SK-N-MC (cell line): ENCODE measurements around the gene POTEI.
"Not testable (repeated sequence)": the region's sequence is repeated elsewhere in the genome, so short reads cannot be mapped to it uniquely, and the experiment has no call there.

Experiments used
- DNase-seq: peaks from one replicate; pipeline ENCODE4 v3.0.0-alpha.2; 2011; ENCODE audit warnings: low read depth, low spot score
- H3K27ac ChIP-seq: fragments of 200-600 bp; sonication (generic); 2 replicates; pipeline ENCODE4 v1.5.1; 2016; ENCODE audit warnings: mixed run types
- H3K36me3 ChIP-seq: fragments of 200-600 bp; sonication (generic); 2 replicates; pipeline ENCODE4 v1.6.1; 2017; ENCODE audit warnings: antibody characterized with exemption, low read length, mixed read lengths; ENCODE audit not compliant: insufficient read depth
- H3K4me3 ChIP-seq: fragments of 200-600 bp; sonication (generic); 2 replicates; pipeline ENCODE4 v1.5.1; 2016
- H3K9ac ChIP-seq: fragments of 200-600 bp; sonication (generic); 2 replicates; pipeline ENCODE4 v1.8.0; 2017; ENCODE audit warnings: mixed run types, mixed read lengths; ENCODE audit not compliant: insufficient read length
- H3K9me3 ChIP-seq: fragments of 200-600 bp; sonication (generic); 2 replicates; pipeline ENCODE4 v1.6.1; 2017; ENCODE audit warnings: low read depth, mild to moderate bottlenecking, antibody characterized with exemption, low read length, moderate library complexity, mixed read lengths

POTEI gene

GRCh38 chr2:130418845-130419244, 90.3 kb downstream of the POTEI start:
- not testable (repeated sequence) for H3K4me3 ChIP-seq, H3K9me3 ChIP-seq, H3K36me3 ChIP-seq, H3K27ac ChIP-seq, H3K9ac ChIP-seq, DNase-seq

DNA sequence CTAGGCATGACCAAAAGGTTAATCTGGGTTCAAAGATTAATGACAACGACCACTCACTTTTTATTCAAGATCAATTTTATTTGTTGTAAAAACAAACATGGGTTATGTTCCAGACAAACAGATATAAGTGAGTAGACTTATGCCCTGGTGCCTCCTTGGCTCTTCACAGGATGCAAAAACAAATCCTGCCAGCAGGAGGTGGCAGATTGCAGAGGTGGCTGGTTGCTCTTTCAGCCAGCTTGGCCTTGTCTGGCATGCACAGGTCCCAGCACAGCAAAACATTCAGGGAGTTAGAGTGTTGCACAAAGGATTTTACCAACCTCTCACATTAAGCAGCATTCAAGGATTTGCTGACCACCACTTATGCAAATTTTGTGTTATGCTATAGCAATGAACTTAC, 92.4 kb downstream of the POTEI start:
- not testable (repeated sequence) for H3K27ac ChIP-seq, H3K9me3 ChIP-seq, H3K36me3 ChIP-seq, H3K9ac ChIP-seq, H3K4me3 ChIP-seq, DNase-seq
